Activated T-helper 9 cell treated with anti-CD3 and anti-CD28 coated beads, Interleukin-2, amount 50 U/mL, for 16 hours (primary cell): ENCODE results near the gene COX7C.
"Not testable (repeated sequence)": the region's sequence is repeated elsewhere in the genome, so short reads cannot be mapped to it uniquely, and the experiment has no call there.

Source experiments
- DNase-seq: peaks from one replicate; pipeline ENCODE4 v3.0.0-alpha.2; 2020; ENCODE audit warnings: low read depth

Gene COX7C, protein sequence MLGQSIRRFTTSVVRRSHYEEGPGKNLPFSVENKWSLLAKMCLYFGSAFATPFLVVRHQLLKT

GRCh38 chr5:86617756-86618576, at the start of gene COX7C:
Gene COX7C, plus strand, starts transcription at chr5:86617941. Its CDS starts 115 bp downstream, at chr5:86618056.
- DNase-seq = peak; percentile 83

- DNase-seq = not testable (repeated sequence)
Observed at GRCh38 chr5:86569522-86570426, 48.0 kb upstream of the COX7C start.

DNA sequence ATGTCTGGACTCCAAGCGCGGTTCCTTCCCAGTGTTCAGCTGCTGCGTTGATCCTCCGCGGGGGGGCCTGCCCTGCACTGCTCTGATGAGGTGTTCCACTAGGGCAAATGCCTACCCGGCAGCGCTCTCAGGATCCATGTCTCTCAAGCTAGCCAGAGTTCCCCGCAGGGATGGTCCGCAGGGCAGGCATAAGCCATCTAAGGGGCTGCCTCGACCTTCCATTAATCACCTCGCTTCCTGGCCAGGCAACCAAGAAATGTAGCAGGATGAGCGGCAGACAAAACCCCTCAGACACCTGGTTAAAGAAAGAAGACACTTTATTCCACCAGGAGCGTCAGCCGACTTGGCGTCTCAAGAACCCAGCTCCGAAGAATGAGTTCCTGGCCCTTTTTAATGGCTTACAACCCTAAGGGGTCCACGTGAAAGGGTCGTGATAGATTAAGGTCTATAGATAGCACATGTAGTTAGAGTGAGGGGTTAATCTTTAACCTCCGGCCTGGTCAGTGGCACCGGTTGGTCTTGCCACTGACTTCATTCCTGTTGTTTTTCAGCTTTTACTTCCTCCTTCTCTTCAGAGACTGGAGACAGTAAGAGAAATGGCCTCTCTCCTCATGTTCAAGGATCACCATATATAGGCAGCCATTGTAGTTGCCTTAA, 47.2 kb upstream of the COX7C start:
- DNase-seq = no peak

DNA sequence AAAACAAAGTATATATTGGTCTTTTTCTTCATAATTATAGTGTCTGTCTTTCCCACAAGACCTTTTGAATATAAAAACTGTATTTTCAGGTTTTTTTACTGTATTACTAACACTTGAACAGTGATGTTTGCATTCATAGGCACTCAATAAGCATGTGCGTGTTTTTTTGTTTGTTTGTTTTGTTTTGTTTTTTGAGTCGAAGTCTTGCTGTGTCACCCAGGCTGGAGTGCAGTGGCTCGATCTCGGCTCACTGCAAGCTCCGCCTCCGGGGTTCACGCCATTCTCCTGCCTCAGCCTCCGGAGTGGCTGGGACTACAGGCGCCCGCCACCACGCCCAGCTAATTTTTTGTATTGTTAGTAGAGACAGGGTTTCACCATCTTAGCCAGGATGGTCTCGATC, 46.6 kb upstream of the COX7C start:
- not testable (repeated sequence) for DNase-seq

DNA sequence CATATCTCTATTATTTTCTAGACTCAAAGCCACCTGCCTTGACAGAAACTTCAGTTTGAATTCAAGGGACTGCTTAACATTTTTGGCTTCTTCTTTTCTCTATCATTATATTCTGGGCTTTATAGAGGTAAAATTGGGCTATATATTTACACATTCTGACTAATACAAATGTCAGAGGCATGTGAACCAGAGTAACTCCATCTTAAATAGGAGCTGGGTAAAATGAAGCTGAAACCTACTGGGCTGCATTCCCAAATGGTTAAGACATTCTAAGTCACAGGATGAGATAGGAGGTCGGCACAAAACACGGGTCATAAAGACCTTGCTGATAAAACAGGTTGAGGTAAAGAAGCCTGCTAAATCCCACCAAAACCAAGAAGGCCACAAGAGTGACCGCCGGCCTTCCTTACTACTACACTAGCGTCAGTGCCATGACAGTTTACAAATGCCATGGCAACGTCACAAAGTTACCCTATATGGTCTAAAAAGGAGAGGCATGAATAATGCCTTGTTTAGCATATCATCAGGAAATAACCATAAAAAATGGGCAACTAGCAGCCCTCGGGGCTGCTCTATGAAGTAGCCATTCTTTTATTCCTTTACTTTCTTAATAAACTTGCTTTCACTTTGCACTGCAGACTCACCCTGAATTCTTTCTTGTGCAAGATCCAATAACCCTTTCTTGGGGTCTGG, 44.8 kb upstream of the COX7C start:
- no peak for DNase-seq

DNA sequence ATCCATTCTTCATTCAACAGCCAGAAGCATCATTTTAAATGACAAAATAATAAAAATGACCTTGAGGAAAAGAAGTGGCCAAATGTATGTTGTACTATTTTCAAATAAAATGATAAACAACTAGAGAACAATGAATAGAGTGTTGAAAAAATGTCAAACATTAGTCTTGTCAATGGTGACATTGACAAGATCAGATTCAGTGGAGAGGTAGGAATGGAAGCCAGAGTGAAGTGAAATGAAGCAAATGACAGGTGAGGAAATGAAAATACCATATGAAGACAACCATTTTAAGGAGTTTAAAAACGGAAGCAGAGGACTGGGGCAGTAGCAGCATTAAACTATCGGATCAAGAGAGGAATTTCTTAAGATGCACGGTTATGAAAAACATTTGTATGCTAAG, 38.2 kb upstream of the COX7C start:
- DNase-seq = no peak

DNA sequence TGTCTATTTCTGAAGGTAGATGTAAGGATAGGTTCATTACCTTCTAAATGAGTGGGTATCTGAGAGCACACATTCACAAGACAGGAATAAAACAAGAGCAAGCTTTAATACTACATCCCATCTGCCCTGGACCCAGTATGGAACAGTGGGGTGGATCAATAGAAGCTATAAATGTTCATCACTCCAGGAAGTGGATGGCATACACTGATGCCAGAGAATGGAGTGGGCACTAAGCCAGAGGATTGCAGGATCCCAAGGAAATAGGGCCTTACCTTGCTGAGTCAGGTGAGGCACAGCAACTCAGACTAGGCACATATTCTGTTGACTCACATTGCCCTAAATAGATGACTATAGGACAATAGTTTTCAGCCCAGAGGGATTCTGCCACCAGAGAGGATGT, 21.3 kb upstream of the COX7C start:
- no peak for DNase-seq

- no peak for DNase-seq
Observed at GRCh38 chr5:86605881-86606280, 11.9 kb upstream of the COX7C start.

GRCh38 chr5:86613455-86613854, 4.3 kb upstream of the COX7C start:
- no peak for DNase-seq

- no peak for DNase-seq
Observed at GRCh38 chr5:86617309-86617755, 409 bp upstream of the COX7C start.

DNA sequence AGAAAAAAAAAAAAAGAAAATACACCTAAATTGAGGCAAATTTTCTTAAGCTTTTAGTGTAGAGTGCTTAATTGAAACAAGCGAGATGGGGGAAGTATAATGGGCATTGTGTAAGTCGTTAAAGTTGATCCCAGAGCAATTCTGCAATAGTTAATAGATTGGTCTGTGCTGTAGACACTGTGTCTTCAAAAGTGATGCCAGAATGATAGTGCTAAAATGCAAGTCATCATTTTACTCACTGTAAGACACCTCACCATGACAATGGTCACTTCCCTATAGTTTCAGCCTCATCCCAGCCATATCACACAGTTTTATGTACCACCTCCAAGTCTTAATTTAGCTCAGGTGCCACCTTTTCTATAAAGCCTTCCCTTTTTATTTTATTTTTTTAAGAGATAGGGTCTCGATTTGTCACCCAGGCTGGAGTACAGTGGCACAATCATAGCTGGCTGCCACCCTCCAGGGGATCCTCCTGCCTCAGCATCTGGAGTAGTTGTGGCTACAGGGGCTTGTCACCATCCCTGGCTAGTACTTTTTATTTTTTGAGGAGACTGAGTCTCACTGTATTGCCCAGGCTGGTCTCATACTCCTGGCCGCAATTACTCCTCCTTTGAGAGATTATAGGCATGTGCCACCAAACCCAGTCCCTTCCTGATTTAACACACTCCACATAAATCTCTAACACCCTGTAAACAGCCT, 6.2 kb downstream of the COX7C start:
- no peak for DNase-seq

DNA sequence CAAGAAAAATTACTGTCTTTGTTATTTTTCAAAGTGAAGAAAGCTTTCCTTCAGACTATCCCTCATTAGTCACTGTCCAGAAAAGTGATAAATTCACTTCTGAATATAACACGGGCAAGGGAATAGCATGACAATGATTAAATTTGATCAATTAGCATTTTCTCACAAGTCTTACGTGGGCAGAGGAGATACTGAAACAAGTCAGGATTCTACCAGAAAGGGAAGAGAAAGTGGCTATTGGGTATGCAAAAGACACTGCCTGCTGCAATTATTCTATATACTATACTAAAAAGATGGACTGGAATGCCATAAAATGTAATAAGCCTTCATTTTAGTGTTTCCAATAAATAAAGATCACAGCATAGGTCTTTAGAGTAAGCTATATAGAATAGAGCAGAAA, 7.4 kb downstream of the COX7C start:
- DNase-seq = no peak

DNA sequence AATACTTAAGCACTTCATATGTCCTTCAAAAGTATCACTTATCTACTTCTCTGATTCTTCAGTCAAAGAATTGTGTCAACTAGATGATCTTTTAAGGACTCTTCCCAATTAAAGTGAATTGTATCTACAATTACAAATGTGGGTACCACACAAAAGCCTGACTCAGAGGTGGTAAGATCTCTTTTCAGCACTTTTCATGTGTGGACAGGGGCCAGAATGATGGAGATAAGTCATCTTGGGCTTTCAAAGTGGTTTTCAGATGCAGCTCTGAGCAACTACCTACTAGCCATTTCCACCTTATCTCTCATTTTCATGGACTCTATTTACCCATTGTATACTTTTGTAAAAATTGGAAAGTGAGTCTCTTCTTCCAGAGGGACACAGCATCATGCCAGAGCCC, 8.4 kb downstream of the COX7C start:
- no peak for DNase-seq

- no peak for DNase-seq
Observed at GRCh38 chr5:86631165-86631564, 13.4 kb downstream of the COX7C start.

- DNase-seq = no peak
Observed at GRCh38 chr5:86640998-86641397, 23.3 kb downstream of the COX7C start.

GRCh38 chr5:86644843-86645242, 27.1 kb downstream of the COX7C start:
- DNase-seq = no peak

DNA sequence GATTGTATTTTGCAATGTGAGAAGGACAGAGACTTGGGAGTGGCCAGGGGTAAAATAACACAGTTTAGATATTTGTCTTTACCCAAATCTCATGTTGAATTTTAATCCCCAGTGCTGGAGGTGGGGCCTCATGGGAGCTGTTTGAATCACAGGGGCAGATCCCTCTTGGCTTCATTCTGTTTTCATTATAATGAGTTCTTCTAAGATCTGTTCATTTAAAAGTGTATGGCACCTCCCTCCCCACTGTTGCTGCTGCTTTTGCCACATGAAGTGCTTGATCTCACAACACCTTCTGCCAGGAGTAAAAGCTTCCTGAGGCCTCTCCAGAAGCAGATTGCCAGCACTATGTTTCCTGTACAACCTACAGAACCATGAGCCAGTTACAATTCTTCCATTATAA, 28.1 kb downstream of the COX7C start:
- no peak for DNase-seq

- DNase-seq = no peak
Observed at GRCh38 chr5:86646671-86647070, 28.9 kb downstream of the COX7C start.

GRCh38 chr5:86649832-86650505, 32.2 kb downstream of the COX7C start:
- DNase-seq = no peak

GRCh38 chr5:86660771-86661170, 43.0 kb downstream of the COX7C start:
- DNase-seq = not testable (repeated sequence)
